Raji (cell line): ENCODE measurements around the gene ARHGAP15.

Experiments
- POLR2A ChIP-seq: IDR thresholded peaks from 2 replicates; pipeline ENCODE4 v1.6.1; 2011; ENCODE audit warnings: low read depth, low read length, control low read depth; ENCODE audit not compliant: insufficient read depth

The ARHGAP15 gene

DNA sequence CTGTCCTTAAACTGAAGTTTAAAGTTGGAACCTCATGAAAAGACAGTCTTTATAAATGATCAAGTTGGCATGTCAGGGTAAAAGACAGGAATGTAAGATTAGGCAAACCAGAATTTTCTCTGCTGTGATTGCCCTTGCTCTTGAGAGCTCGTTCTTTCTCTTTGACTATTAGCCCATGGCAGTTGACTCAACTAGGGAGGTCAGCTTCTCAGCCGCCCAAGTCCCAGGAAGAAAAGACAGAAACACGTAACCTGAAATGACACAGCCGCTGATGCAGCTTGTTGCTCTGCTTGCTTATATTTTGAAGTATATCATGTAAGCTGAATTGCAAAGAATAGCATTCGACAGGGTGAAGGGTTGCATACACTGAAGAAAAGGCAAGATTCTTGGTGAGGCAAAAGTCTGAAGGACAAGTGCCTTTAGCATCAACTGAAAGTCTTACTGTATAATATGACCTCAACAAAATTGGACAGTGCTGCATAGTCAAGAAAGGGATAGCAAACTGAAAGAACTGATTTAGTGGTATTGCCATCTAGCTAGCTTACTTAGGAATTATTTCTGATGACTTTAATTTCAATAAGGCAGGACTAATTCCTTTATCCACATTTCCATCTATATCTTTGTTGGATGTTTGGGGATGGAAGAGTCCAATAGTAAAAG is 54.7 kb downstream of the ARHGAP15 start:
- TF ChIP-seq POLR2A = no peak

DNA sequence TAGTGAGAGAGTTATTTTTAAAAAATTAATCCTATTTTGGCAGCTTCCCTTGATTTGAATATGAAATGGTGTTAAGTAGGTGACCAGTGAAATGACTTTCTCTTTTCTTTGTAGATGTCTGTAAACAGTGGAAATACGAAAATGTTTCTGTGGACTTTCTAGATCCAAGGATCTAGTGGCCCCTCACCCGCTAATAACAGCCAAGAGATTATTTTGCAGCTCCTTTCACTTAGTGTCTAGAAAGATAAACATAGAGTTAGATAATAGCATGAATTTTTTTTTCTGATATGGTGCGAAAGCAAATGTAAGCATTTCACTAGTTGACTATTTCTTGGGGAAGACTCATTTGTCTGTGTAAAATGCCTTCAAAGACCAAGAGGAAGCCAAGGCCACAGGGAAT is 57.7 kb downstream of the ARHGAP15 start:
- TF ChIP-seq POLR2A = no peak

DNA sequence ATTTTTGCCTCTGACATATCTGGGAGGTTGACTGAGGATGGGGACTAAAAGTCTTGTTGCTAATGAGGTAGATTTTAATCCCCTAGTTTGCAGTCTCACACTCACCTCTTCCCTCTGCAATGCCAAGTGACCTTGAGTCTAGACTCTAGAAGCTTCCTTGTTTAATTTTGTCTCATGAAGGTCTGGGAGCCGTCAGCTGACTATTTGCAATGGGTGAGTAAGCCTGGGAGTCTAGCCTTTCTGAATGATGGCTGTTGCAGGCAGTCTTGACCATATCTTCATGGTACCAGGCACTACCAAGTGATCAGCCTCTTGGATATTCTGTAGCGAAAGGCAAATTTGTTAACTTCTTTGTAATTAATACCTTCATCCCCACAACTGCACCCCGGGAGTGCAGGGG is 61.2 kb downstream of the ARHGAP15 start:
- no peak for TF ChIP-seq POLR2A

DNA sequence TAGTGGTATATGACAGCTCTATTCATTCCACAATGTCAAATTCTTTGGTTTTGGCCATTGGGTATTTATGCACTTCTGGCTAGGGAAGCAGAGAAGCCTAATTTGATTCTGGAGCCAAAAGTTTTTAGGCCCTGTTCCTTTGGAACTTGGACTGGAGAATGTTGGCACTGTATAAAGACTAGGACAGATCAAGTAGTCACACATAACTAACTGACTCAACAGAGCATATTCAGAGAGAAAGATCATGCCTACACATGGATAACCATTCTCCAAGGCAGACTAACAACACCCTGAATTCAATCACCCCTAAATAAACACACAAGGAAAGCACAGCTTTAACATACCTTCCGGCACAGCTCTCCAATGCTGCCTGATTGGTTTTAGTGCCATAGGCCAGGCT is 62.9 kb downstream of the ARHGAP15 start:
- TF ChIP-seq POLR2A = no peak

DNA sequence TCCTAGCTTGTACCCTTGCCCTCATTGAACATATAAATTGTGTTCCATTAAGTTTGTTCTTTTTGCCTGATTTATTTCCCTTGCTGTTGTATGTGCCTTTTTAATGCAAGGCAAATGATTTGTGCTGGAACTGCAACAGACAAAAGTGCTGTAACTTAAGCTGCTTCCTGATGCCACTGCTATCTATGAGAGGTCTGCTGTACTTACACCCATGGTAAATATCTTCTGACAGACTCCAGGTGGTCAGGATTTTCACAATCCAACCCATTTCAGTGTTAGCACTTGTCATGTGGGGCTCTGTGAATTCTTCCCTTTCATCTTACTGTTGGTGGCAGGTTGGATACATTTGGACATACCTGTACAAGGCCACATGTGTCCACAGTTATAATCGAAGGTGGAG is 63.5 kb downstream of the ARHGAP15 start:
- TF ChIP-seq POLR2A = no peak

DNA sequence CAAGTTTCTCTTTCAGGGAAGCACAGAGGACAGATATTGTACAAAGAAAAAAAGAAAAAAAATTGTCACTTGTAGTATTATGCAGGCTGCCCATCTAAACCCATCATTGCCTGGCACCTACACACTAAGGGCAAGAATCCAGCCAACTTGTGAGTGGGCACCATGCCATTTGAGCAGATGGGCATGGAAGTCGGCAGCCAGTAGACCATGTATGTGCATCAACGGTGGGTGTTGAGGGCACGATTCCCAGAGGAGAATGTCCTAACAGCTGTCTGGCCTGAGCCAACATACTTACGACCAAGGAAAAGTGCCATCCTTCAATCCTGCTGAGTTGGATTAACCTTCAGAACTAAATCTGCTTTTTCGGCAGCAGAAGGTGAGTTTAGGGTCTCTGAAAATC is 63.9 kb downstream of the ARHGAP15 start:
- no peak for TF ChIP-seq POLR2A

DNA sequence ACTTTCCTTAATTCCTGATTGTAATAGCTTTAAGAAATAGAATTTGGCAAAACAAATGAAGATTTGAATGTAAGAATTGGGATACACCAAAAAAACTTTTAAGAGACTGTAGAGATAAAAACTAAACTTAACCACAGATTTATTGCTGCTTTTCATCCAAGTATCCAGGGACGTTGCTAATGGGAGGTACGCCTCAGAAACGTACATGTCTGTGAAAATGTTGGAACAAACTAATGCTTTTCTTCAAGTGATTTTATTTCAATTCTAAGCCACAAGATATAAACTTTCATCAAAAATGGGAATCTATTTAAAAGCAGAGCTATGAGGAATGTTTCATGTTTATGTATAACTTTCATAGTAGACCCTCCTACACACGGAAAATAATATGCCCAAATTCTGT is 66.3 kb downstream of the ARHGAP15 start:
- TF ChIP-seq POLR2A = no peak

DNA sequence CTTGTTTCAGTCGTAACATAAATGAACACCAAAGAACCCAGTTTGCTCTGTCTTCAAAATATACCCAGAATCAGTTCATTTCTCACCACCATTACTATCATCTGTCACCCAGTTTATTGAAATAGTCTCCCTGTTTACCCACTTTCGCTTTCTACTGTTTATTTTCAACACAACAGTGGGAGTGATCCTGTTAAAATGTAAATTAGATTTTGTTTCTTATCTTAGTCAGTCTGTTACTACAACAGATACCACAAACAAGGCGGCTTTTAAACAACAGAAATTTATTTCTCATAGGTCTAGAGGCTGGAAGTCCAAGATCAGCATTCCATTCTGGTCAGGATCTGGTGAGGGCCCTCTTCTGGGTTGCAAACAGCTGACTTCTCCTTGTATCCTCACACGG is 74.8 kb downstream of the ARHGAP15 start:
- TF ChIP-seq POLR2A = no peak

DNA sequence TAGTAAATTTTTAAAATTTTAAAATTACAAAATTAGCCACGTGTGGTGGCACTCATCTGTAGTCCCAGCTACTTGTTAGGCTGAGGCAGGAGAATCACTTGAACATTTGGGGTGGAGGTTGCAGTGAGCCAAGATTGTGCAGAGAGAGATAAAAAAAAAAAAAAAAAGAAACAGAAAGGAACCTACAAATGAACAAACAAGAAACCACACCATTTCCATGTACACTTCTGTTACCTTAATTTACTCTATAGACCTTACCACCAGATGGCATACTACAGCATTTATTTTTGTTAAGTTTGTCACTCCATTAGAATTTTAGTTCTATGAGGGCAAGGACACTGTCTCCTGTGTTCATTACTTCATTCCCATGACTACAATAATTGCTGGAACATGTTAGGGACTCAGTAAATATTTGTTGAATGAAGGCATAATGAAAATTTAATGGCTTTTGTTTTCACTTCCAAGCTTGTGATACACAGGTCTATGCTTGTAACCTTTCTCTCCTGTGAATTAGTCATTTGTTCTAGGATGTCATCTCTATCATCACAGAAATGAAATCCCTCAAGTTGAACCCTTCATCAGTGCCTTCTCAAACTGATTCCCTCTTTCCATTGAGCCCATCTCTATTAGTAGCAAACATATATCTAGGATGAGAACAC is 76.0 kb downstream of the ARHGAP15 start:
- no peak for TF ChIP-seq POLR2A

DNA sequence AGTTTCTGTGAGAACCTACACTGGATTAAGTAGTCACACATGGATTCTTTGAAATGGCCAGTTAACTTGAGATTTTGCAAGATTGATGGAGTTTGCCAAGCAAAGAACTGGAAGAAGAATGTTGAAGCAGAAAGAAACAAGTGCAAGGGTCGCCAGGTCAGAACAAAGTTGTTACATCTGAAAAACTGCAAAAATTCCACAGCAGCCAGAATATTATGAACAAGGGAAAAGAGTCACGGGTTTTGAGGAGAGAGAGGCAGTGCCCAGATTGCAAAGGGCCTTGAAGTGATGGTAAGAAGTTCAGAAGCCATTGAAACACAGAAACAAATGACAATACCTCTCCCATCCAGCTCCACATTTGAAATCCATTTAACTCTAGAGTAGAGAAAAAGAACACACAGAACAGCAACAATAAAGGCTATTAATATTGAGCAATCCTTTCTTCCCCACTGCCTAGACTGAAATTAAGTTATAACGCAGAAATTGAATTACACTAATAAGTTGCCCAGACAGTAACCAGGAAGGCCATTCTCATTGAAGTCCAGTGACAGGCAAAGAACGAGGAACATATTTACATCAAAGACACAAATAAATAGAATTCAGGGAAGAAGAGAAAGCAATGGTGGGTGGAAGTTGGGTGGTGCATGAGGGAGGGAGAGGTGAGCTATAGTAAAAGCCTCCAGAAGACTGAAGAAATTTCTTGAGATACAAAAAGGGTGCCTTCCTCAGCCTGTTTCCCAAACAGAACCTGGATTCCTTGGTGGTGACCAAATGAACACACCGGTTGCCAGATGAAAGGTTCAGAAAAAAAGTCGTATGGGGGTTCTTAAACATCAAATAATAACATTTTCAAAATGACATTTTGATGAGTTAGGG is 80.6 kb downstream of the ARHGAP15 start:
- TF ChIP-seq POLR2A = no peak

DNA sequence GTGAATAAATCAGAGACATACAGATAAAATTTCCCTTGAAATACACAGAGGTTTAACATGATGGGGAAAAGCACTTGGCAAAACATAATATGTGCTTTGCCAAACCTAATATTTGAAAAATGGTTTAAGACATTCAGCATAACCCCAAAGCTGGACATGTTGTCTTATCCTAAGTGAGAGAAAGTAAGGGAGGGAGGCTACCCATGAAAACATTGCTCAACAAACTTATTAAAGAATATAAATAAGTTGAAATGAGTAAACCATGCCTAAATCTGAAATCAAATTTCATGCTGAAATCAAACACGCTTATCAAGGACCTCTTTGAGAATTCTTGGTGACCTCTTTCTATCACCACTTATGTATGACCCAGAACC is 81.2 kb downstream of the ARHGAP15 start:
- TF ChIP-seq POLR2A = no peak

DNA sequence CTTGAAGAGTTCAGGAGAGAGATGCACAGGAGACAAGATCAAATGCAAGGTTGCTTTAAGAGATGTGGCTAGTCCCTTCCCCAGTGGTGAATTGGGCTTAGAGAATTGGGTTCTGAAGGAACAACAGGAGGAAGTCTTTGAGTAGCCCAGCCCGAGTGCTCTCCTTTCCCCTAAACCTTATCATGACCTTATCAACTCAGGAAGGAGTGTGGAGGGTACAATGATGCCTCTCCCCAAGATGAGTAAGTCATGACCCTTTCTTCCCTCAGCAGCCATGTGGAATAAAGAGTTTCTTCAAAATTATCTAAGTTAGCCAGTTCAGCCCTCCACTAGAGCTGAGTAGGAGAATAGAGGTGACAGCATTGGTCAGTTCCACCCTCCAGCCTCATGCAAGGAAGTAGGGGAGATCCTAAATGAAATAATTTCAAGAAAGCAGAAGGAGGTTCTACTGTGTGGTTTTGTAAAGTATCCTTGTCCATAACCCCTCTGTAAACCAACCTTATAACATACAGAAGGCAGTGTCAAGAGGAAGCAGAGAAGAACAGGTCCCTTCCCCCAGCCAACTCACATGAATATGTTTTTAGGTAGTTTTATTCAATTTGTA is 88.4 kb downstream of the ARHGAP15 start:
- TF ChIP-seq POLR2A = no peak

DNA sequence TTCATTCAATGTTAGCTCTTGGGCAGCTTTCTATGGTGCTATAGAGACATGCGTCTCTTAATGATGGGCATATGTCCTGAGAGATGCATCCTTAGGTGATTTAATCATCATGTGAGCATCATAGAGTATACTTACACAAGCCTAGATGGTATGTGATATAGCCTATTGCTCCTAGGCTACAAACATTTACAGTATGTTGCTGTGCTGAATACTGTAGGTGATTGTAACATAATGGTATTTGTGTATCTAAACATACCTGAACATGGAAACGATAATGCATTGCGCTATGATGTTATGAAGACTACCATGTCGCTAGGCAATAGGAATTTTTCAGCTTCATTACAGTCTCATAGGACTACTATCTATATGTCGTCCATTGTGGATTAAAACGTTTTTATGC is 89.4 kb downstream of the ARHGAP15 start:
- no peak for TF ChIP-seq POLR2A

DNA sequence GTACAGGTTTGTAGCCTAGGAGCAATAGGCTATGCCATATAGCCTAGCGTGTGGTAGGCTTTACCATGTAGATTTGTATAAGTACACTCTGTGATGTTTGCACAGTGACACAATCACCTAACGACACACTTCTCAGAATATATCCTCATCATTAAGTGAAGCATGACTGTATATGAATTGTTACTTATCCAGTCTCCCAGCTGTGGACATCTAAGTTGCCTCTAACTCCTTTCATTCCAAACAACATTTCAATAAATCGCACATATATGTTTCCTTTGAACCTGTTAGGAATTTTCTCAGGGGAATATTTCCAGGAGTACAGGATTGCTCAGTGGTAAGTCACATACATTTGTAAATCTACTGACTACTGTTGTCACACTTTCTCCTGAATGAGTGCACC is 90.0 kb downstream of the ARHGAP15 start:
- no peak for TF ChIP-seq POLR2A

DNA sequence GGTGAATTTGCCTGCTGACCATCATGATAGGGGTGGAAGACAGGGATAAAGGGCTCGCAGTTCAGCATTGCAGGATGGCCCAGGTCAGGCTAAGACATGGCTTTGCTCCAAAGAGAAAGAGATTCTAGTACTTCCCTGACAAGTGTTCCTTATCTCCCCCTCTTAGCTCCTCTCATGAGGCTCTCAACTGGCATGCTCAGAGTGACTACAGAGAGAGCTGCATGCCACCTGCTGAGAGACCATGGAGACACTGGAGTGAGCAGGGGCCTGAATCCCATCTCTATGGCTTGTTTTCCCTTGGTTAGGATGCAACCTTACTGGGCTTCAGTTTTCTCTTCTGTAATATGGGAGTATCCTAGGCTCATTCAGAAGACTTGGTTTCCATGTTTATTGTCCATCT is 94.3 kb downstream of the ARHGAP15 start:
- TF ChIP-seq POLR2A = no peak

DNA sequence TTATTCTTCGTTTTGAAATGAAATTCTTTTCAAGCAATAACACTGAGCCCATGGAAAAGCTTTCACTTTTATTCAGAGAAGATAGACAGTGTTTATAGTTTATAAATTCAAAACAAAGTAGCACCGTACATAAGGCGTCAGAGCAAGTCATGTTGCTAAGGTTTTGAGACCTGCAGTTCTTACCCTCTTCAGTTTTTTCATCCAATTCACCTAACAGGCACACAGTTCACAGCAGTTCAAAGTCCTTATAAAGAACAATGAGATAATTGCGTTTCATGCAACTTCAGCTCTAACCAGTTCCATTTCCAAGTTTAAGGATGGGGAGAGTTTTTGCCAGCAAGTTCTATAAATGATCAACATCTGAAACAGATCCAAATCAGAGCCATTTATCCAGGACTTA is 96.7 kb downstream of the ARHGAP15 start:
- no peak for TF ChIP-seq POLR2A
